MV-4-11 (cell line): ENCODE measurements around the gene KCNH5.

Experiments
- DNase-seq: peaks from one replicate; lab custom pipeline; 2025; lab: John Stamatoyannopoulos, UW

The KCNH5 gene, protein sequence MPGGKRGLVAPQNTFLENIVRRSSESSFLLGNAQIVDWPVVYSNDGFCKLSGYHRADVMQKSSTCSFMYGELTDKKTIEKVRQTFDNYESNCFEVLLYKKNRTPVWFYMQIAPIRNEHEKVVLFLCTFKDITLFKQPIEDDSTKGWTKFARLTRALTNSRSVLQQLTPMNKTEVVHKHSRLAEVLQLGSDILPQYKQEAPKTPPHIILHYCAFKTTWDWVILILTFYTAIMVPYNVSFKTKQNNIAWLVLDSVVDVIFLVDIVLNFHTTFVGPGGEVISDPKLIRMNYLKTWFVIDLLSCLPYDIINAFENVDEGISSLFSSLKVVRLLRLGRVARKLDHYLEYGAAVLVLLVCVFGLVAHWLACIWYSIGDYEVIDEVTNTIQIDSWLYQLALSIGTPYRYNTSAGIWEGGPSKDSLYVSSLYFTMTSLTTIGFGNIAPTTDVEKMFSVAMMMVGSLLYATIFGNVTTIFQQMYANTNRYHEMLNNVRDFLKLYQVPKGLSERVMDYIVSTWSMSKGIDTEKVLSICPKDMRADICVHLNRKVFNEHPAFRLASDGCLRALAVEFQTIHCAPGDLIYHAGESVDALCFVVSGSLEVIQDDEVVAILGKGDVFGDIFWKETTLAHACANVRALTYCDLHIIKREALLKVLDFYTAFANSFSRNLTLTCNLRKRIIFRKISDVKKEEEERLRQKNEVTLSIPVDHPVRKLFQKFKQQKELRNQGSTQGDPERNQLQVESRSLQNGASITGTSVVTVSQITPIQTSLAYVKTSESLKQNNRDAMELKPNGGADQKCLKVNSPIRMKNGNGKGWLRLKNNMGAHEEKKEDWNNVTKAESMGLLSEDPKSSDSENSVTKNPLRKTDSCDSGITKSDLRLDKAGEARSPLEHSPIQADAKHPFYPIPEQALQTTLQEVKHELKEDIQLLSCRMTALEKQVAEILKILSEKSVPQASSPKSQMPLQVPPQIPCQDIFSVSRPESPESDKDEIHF

GRCh38 chr14:63045234-63045611 is at the start of gene KCNH5:
KCNH5 (minus strand) TSS chr14:63045458; CDS start chr14:63045186, 272 bp downstream.
- DNase-seq, result no peak

GRCh38 chr14:63091394-63091996 is 46.2 kb upstream of the KCNH5 start:
- DNase-seq, result no peak

DNA sequence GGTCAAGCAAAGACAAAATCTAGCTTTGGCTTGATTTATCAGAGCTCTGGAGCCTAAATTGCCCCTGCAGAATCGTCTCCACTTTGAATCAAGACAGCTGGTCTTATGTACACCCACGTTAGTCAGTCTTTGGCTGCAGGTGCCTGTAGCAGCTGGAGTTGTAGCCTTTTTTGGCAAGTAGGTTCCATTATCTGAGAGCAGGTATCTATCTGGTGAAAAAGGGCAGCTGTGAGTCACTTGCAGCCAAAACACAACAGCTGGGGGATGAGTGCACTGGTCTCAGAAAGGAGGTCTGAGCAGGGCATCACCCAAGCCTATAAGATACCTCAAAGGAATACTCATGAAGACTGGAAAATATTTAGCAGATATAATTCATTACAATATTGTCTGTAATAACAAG is 43.6 kb upstream of the KCNH5 start:
- no peak for DNase-seq

- DNase-seq, result no peak
These were observed 33.3 kb upstream of the KCNH5 start for GRCh38 chr14:63078569-63078968.

DNA sequence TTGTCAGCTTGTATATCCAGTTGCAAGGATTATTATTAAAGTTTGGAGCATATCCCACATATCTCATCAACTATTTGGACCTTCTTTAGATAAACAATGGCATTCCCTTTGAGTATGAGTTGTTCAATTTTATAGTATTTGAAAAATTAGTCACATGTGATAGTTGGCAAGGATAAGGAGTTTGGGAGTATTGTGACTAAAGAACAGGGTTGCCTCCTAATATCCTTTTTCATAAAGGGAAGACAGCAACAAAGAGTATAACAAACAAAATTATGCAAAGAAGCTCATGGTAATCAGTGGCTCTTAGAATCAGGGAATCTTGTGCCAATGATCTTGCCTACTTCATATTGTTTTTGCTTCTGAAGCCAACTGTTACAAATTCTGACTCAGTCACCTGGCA is 31.2 kb upstream of the KCNH5 start:
- no peak for DNase-seq

- DNase-seq, result no peak
These were observed 10.4 kb upstream of the KCNH5 start for GRCh38 chr14:63055631-63056030.

- DNase-seq, result no peak
These were observed 6.7 kb upstream of the KCNH5 start for GRCh38 chr14:63051992-63052391.

DNA sequence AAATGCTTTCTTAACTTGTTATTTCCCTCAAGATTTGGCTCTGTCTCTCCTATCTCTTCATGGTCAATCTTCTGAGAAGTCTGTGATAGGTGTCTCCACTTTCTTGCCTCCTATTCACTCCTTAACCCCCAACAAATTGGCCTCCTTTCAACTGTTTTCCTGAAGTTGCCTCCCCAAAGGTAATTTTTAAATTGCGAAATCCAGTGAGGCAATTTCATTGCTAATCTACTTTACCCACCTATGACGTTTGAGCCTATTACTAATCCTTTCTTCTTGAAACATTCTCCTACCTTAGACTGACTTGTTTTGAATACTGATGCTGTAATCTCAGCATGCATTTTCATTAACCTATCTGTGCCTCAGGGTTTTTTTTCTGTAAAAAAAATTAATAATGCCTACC is 6.0 kb upstream of the KCNH5 start:
- DNase-seq, result no peak

GRCh38 chr14:63050694-63051093 is 5.4 kb upstream of the KCNH5 start:
- DNase-seq, result no peak

DNA sequence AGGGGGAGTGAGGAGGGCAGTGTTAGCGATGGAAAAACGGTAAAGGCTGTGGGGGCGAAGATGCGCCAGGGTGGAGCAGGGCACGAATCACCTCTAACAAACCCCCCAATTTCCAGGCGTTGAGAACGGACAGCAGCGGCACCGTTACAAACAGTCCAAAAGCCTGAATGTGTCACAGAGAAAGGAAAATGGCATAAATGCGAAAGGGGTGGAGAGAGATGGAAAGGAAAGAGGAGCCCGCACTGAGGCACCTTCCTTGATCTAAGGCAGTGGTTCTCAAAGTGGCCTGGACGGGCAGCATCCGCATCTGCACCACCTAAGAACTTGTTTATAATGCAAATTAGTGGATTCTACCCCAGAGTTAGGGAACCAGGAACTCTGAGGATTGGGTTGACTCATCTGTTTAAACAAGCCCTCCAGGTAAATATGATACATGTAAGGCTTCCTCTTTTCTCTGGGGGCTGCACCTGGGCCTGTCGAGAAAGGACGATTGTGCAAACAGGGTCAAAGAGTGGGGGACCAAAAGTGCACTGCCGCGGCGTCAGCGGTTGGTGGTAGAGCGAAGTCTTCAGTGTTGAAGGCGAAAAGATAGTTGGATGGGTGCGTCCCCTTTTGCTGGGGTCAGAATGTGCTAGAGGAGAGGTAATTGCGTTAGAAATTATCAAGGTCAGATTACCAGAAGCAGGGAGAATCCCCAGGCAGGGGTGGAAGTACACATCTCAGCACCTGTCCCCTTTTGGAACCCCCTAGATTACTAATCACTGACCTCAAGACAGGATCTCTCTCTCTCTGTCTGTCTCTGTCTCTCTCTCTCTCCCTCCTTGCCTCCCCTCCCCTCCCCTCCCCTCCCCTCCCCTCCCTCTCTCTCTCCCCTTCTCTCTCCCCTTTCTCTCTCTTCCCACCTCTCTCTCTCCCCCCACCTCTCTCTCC is 1.3 kb upstream of the KCNH5 start:
- no peak for DNase-seq

DNA sequence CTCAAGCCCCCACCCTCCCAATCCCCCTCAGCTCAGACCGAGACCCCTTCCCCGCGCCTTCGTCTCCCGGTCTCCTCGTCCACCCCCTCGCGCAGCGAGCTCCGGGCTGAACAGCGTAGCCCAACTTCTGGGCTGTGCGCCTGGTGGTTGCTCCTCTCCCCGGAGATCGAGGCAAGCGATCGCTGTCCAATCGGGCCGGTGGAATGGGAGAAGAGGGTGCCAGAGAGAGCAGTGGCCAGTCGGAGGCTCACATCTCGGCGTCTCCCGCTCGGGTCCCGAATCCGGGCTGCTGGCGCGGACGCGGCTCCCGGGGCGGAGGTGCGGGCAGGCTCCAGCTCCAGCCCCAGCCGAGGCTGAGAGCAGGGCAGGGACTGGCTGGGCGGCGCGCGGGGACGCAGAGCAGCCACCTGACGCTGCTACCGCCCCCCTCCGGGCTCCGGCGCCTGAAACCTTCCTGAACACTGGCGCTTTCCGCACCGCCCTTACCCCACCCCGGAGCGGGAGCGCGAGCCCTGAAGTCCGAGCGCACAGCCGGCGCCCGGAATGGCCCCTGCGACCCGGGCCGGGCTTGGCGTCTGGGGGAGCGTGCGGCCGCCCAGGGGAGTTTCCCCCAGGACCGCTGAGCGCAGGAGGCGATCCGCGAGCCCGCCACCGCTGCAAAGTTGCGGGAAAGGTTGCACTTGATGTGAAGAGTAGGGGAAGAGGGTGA is 508 bp upstream of the KCNH5 start:
- DNase-seq, result no peak

- no peak for DNase-seq
These were observed 5.4 kb downstream of the KCNH5 start for GRCh38 chr14:63039866-63040265.

GRCh38 chr14:63032641-63033040 is 12.6 kb downstream of the KCNH5 start:
- DNase-seq, result no peak

- no peak for DNase-seq
These were observed 13.2 kb downstream of the KCNH5 start for GRCh38 chr14:63032076-63032475.

DNA sequence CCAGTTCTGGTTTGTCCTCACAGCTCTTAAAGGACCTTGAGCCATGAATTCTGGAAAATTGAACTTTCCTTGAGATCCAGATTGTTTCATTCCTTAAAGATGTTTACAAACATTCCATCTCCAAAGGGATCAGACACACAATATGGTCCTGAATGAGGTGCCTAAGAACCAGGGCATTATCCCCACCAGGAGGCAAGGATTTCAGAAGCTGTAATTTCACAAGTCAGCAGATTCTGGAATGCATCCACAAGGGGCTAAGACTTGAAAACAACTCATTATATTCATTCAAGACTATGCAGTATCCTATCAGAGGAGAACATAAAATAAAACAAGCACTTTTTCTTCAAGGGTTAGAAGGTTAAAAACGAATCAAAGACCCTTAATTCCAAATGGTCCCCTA is 15.1 kb downstream of the KCNH5 start:
- DNase-seq, result no peak

DNA sequence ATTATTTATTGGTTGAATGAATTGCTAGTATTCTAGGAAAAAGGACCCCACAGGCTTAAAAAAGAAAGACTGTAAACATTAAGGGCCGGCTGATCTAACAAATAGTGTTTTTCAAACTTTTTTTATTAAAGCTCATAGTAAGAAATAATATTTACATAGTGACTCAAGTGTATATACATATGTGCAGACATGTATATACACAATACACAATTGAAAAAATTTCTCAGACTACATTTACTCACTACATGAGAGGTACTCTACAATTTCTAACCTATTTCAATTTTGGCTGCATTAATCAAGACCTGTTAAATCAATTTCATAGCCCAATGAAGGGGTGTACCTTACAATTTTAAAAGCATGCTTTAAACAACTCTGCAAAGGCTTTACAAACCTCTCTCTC is 17.5 kb downstream of the KCNH5 start:
- no peak for DNase-seq

DNA sequence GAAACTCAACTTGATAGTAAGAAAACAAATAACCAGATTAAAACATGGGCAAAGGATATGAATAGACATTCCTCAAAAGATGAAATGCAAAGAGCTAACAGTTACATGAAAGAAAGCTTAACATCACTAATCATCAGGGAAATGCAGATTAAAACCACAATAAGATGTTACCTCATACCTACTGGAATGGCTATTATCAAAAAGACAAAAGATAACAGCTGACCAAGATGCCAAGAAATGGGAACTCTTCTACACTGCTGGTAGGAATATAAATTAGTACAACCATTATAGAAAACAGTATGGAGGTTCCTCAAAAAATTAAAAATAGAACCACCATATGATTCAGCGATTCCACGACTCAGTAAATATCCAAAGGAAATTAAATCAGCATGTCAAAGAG is 18.8 kb downstream of the KCNH5 start:
- DNase-seq, result no peak

DNA sequence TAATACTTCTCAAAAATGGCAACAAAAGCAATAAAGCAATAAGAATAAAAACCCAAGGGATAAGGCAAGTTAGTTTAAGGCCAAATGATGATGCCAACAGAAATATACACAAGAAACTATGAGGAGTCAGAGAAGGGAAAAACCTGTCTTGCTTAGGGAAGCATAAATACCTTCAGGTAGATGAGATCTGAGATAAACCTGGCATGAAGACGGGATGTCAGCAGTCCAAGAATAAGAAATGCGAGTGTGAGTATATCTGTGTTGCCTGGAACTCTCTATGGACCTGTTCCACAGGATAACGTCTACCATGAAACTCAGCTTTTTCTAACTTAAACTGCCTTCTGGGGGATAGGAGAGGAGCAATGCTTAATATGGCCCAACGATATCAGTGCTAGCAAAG is 30.6 kb downstream of the KCNH5 start:
- no peak for DNase-seq

- DNase-seq, result no peak
These were observed 33.1 kb downstream of the KCNH5 start for GRCh38 chr14:63012171-63012570.

DNA sequence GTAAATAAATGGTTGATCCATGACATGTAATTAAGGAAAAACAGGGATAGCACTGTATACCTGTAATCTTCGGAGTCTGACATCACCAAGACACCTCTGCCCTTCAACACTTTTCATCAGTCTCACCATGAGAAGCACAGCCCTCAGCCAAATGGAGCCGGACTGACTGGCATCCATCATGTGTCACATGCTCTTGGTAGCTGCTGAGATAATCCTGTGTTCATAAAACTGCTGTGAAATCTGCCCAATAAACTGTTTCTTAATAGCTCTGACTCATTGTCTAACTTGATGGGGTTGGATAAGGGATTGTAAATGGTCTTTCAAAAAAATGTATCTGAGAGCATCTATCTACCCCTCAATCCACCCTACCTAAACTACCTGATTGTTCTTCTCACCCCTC is 33.6 kb downstream of the KCNH5 start:
- DNase-seq, result no peak

DNA sequence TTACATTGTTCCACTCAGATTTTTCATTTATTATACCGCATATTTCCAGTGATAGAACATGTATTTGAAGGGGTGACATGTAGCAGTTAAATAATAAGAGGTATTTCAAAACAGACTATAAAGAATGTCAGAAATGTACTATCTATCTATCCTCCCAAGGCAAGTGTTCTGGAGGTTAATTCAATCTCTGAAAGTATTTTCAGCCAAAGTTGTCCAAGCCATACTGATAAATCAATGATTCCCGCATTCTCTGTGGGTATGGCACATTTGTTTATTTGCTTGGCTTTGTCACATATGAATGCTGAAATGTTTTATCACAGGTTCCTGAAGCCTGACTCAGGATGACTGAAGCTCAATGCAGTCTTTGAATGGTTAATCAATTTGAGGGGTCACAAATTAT is 35.8 kb downstream of the KCNH5 start:
- no peak for DNase-seq
